SK-N-MC (cell line): ENCODE data around the gene MAP3K12.

ENCODE experiments used
- EZH2 ChIP-seq: fragments of 200-600 bp; sonication (generic); IDR thresholded peaks from one replicate; pipeline ENCODE4 v1.6.1; 2017; ENCODE audit warnings: antibody characterized with exemption
- FOXP2 ChIP-seq: optimal IDR thresholded peaks from 2 replicates; pipeline ENCODE3; 2011; ENCODE audit warnings: mild to moderate bottlenecking, moderate library complexity; ENCODE audit not compliant: insufficient read depth; ENCODE audit errors: extremely low read length, control extremely low read depth
- POLR2AphosphoS5 ChIP-seq: IDR thresholded peaks from 2 replicates; pipeline ENCODE4 v1.6.1; 2012; ENCODE audit warnings: mild to moderate bottlenecking, low read depth, low read length, borderline replicate concordance

DNA sequence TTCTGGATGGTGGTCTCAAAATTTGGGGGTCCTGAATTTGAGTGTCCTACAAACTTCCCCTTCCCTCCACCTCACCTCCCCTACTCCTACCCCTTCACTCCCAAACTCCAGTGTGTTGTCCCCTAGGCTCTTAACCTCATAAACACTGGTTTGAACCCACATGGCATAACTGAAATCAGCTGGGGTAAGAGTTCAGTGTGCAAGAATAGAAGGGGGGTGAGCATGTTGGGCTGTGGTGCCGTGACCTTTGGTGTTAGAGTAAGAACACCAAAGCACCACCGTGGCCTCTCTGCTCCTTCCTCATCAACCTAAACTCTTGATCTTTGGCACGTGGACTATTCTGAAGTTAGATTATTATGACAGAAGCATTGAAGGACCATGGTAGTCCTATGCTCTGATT, 36.3 kb downstream of the MAP3K12 start:
- no peak for TF ChIP-seq POLR2AphosphoS5
- TF ChIP-seq EZH2, result no peak
- no peak for TF ChIP-seq FOXP2
